IPS-11a (cell line): Measurements from ENCODE around the gene HTRA1.

Experiments used
- H3K4me3 ChIP-seq: one replicate; pipeline ENCODE4 v1.5.1; 2013; ENCODE audit warnings: low read depth, low read length, control low read depth

HTRA1 gene

GRCh38 chr10:122550427-122550826, 89.1 kb downstream of the HTRA1 start:
- no peak overlapping the region for H3K4me3 ChIP-seq

GRCh38 chr10:122550983-122551382, 89.6 kb downstream of the HTRA1 start:
- no peak overlapping the region for H3K4me3 ChIP-seq

- no peak overlapping the region for H3K4me3 ChIP-seq
These were observed 90.1 kb downstream of the HTRA1 start for GRCh38 chr10:122551450-122551849.

- no peak overlapping the region for H3K4me3 ChIP-seq
These were observed 92.0 kb downstream of the HTRA1 start for GRCh38 chr10:122553341-122553740.

- no peak overlapping the region for H3K4me3 ChIP-seq
These were observed 93.0 kb downstream of the HTRA1 start for GRCh38 chr10:122554131-122555036.

- H3K4me3 ChIP-seq: no peak overlapping the region
These were observed 94.1 kb downstream of the HTRA1 start for GRCh38 chr10:122555442-122555841.

- no peak overlapping the region for H3K4me3 ChIP-seq
These were observed 96.2 kb downstream of the HTRA1 start for GRCh38 chr10:122557516-122557915.

- H3K4me3 ChIP-seq: no peak overlapping the region
These were observed 97.1 kb downstream of the HTRA1 start for GRCh38 chr10:122558452-122558851.

- no peak overlapping the region for H3K4me3 ChIP-seq
These were observed 97.9 kb downstream of the HTRA1 start for GRCh38 chr10:122559228-122559627.

- H3K4me3 ChIP-seq: no peak within 1 kb of the TSS
These were observed 99.0 kb downstream of the HTRA1 start, which contains the start of gene DMBT1 for GRCh38 chr10:122560279-122560804. TSS of gene DMBT1 (plus strand) at chr10:122560754. CDS start at chr10:122560771, 17 bp downstream.

GRCh38 chr10:122561212-122561611, 99.9 kb downstream of the HTRA1 start:
- H3K4me3 ChIP-seq: no peak overlapping the region

- H3K4me3 ChIP-seq: no peak overlapping the region
These were observed 100.4 kb downstream of the HTRA1 start for GRCh38 chr10:122561792-122562191.
